ENCODE data around the gene SEC63.

The SEC63 gene

GRCh38 chr6:107983811-107984210 lies 25.8 kb upstream of the SEC63 start:
- TF ChIP-seq CTCF (IDR thresholded peaks at IDR 0.05) = no peak
- DNase-seq (ENCODE audit: low spot score) = no peak
- no peak overlapping the region for H3K27ac ChIP-seq
- H3K4me3 ChIP-seq = no peak overlapping the region

GRCh38 chr6:107982486-107982885 lies 24.5 kb upstream of the SEC63 start:
- H3K4me3 ChIP-seq = no peak overlapping the region
- TF ChIP-seq CTCF (IDR thresholded peaks at IDR 0.05) = no peak
- no peak overlapping the region for H3K27ac ChIP-seq
- no peak for DNase-seq (ENCODE audit: low spot score)

GRCh38 chr6:107981695-107982094 lies 23.7 kb upstream of the SEC63 start:
- TF ChIP-seq CTCF (IDR thresholded peaks at IDR 0.05) = no peak
- no peak overlapping the region for H3K4me3 ChIP-seq
- no peak for DNase-seq (ENCODE audit: low spot score)

GRCh38 chr6:107977283-107977682 lies 19.3 kb upstream of the SEC63 start:
- H3K27ac ChIP-seq = no peak overlapping the region
- no peak for DNase-seq (ENCODE audit: low spot score)
- H3K4me3 ChIP-seq = no peak overlapping the region
- no peak for TF ChIP-seq CTCF (IDR thresholded peaks at IDR 0.05)

More at GRCh38 chr6:107981695-107982094, 23.7 kb upstream of the SEC63 start:
- no peak overlapping the region for H3K27ac ChIP-seq

- Histone ChIP-seq H3K27ac (no peak overlapping the region), H3K4me3 (no peak overlapping the region)
- TF ChIP-seq CTCF (IDR thresholded peaks at IDR 0.05) = no peak
- DNase-seq (ENCODE audit: low spot score) = no peak
Measured at GRCh38 chr6:107976155-107976783, 18.3 kb upstream of the SEC63 start.

GRCh38 chr6:107973594-107973993 lies 15.6 kb upstream of the SEC63 start:
- DNase-seq (ENCODE audit: low spot score) = no peak
- H3K27ac ChIP-seq = no peak overlapping the region
- no peak for TF ChIP-seq CTCF (IDR thresholded peaks at IDR 0.05)
- H3K4me3 ChIP-seq = no peak overlapping the region

GRCh38 chr6:107972413-107973096 lies 14.5 kb upstream of the SEC63 start:
- H3K4me3 ChIP-seq = no peak overlapping the region
- H3K27ac ChIP-seq = no peak overlapping the region
- TF ChIP-seq CTCF (IDR thresholded peaks at IDR 0.05) = no peak
- DNase-seq (ENCODE audit: low spot score) = no peak

Measured in coronary artery (tissue), 2 donors.